Cortex of kidney (tissue), 1 donor: ENCODE results near the gene LEF1.

ENCODE experiments used
- DNase-seq: peaks from one replicate; lab custom pipeline; 2025; lab: John Stamatoyannopoulos, UW

LEF1 gene

GRCh38 chr4:108168671-108169523 is at the start of gene LEF1:
TSS of gene LEF1 (minus strand) at chr4:108168932. CDS start at chr4:108167767, 1,165 bp downstream.
- no peak for DNase-seq

DNA sequence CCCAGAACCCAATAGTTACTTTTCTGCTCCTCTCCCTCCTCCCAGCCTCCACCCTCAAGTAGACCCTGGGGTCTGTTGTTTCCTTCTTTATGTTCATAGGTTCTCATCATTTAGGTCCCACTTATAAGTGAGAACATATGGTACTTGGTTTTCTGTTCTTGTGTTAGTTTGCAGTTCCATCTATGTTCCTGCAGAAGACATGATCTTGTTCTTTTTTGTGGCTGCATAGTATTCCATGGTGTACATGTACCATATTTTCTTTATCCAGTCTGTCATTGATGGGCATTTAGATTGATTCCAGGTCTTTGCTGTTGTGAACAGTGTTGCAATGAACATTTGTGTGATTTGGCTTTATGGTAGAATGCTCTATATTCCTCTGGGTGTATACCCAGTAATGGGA is 47.8 kb upstream of the LEF1 start:
- no peak for DNase-seq

DNA sequence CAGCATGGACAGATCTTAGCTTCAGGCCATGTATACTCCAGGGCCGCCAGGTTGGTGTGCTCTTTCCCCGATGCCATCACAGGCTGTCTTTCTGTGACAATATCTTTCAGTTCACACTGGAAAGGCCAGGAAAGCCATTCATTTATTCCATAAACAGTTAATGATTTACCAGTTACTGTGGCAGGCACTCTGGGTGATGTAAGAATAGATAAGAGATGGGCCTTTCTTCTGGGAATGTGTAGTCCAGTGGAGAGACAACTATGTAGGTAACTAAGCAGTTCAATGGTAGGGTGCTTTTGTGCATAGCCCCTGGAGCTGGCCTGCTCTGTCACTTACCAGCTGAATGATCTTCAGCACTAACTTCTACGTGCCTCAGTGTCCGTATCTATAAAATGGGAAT is 46.3 kb upstream of the LEF1 start:
- no peak for DNase-seq

GRCh38 chr4:108213723-108214122 is 45.0 kb upstream of the LEF1 start:
- no peak for DNase-seq

GRCh38 chr4:108213308-108213707 is 44.6 kb upstream of the LEF1 start:
- no peak for DNase-seq

DNA sequence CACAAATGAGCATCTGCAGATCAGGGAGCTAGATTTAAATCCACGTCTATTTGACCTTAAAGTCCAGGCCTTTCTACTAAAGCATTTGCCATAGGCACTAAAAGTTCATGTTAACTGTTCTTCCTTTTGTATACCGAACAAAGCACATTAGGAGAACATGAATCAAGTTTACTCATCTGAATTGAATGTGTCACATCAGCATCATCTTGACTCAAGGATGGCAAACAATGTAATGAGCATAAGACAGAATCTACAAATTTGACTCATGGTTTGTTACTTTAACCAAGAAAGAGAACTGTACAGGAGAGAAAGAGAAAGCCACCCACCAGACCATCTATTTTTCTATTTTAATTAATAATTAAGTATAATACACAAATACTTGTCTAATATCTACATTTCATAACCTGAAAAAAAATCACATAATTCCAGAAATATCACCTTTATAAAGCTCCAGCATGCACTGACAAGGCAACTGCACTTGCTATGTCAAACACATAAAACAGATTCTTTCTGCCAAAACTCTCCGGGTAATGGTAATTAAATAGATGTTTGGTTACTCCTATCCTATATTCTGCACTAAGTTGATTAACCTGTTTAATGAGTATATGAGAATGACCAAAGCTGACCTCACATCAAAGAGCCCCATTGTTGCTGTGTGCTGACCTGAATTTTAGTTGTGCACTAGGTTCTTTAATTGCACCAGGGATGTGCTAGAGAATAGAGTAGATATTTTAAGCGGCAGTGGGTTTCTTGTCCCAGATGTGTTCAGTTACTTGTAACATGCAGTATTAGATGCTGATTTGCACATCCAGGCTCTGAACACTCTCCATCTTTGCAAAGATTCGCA is 42.5 kb upstream of the LEF1 start:
- no peak for DNase-seq

DNA sequence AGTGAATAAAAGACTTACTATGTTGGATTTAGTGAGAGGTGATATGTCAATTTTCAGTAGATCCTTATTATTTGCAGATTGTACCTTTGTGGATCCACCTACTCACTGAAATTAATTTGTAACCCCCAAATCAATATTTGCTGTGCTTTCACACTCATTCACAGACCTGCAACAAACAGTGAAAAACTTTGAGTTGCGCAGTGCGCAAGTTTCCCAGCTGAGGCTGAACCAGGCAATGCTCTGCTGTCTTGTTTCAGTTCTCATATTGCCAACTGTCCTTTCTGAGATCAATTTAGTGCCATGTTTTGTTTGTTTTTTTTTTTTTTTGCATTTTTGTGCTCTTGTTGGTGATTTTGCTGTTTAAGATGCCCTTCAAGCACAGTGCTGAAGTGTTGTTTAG is 40.8 kb upstream of the LEF1 start:
- no peak for DNase-seq

DNA sequence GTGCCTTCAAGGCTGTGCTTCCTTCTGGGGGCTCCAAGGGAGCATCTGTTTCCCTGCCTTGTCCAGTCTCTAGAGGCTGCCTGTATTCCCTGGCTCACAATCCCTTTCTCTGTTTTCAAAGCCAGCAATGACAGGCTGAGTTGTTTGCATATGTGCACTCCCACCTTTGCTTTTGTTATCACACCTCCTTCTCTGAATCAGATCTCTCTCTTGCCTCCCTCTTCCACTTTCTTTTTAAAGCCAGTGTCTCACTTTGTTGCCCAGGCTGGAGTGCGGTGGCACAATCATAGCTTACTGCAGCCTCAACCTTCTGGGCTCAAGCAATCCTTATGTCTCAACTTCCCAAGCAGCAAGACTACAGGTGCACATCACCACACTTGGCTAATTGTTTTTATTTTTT is 37.1 kb upstream of the LEF1 start:
- DNase-seq: no peak

DNA sequence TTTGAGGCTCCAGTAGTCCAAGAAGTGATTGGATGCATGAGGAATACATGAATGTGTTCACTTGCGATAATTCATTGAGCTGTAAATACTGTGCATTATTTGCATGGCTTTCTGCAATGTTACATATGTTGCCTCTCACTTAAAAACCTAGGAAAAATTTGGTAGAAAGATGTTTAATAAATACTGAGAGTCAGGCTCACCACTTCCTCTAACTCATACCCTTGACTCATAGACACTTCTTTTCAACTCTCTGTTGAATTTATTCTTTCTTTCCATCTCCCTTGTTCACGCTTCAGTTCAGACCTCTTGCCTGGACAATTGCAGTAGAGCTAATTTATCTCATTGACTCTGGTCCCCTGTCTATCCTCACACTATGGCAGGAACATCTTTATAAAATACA is 35.8 kb upstream of the LEF1 start:
- no peak for DNase-seq

GRCh38 chr4:108203377-108203776 is 34.6 kb upstream of the LEF1 start:
- no peak for DNase-seq

DNA sequence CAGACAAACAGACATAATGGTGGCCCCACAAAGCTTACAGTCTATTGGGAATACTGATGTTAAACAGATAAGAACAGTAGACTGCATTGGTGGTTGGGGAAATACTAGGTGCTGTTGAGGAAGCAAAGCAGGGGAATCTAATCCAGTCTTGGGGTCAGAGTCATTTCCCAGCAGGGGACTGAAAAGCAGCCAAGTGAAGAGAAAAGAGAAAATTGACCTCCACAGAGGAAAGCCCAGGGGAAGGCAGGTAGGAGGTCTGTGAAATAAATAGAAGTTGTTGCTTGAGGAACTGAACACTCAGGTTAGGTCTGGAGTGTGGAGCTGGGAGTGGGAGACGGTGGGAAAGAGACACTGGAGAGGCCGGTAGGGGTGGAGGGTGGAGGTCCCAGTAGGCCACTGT is 33.0 kb upstream of the LEF1 start:
- DNase-seq: no peak

DNA sequence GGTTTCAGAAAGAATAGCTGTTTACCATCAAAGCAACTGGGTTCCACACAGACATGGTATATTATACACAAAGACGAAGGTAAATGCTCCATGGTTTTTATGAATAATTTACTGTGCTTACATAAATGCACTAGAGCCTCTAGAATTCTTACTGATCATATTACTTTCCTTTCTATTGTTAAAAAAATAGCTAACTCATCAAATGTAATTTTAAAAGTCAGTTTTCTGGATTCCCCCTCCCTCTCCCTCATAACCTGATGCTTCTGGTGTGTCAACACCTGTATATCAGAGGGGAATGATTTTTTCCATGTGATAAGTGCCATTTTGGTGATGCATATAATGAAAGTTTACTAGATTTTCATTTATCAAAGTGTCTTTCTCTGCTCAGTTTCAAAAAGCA is 31.1 kb upstream of the LEF1 start:
- DNase-seq: no peak

DNA sequence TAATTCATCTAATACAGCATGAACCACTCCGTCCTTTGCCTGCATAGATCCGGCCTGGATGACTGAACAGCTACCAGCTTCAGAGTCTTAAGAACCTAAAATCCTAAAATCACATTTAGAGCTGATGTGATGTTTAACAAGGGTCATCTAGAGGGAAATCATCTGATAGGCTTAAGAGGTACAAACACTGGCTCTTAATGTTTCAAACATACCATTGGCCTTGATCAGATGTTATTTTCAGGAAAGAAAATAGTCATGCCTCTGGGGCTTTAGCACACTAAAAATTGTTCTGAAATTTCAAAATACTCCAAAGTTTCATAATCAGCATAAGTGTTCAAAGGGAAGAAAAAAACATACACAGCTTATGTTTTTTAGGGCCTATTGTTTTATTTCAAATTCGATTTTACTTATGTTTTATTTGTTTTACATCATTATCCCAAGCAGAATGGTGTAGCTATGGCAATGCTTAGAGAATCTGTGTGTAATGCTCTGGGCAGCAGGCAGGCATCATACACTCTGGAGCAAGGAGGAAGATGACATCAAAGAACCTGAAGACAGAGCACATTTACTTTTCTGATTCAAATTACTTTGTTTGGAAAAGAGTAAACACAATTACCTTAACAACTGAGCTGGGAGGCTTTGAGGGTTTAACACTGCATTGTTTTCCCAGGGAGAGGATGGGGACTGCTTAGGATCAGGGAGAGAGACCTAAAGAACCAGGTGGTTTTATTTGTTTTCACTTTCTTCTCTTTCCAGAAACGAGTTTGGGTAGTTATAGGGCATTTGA is 25.3 kb upstream of the LEF1 start:
- DNase-seq: no peak

GRCh38 chr4:108192935-108193334 is 24.2 kb upstream of the LEF1 start:
- no peak for DNase-seq

DNA sequence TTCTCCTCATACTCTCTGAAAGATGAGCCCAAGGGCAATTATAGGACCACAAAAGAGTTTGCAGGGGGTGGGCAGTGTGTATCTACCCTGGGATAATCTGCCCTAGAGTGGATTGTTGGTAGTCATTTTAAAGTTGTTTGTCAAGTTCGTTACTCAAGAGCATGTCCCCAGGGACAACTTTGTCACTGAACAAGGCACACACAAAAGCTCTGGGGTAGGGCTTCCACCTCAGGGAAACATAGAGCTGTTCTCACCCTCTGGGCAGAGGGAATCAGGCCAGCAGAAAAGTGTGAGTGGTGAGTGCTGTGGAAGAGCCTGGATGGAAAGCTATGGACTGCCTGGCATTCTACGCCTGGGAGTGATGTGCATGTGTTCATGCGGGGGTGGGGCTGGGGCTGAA is 23.3 kb upstream of the LEF1 start:
- no peak for DNase-seq

DNA sequence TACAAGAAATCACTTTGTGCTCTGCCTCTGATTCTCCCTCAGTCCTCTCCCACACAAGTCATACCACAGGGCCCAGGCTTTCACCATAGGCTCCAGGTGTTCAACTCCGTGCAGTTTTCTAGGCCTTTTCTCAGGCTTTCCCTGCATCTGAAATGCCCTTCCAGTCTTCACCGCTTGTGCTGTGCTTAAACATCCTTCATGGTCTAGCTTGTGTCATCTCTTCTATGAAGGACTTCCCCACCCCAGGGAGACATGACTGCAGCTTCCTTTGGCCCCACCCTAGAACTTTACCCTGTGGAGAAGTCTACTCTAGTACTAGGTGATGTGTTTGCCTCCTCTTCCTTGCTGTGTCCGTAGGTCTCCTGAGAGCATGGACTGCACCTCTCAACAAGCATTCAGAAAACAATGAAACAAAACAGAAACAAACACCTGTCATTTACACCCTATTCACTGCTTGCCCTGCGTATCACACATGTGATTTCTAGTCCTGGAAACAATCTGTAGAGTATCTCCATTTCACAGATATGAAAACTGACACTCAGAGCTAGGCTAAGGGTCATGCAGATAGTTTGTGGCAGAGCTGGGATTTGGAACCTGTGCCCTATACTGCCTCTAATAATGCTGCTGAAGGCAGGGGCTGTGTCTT is 22.7 kb upstream of the LEF1 start:
- no peak for DNase-seq

DNA sequence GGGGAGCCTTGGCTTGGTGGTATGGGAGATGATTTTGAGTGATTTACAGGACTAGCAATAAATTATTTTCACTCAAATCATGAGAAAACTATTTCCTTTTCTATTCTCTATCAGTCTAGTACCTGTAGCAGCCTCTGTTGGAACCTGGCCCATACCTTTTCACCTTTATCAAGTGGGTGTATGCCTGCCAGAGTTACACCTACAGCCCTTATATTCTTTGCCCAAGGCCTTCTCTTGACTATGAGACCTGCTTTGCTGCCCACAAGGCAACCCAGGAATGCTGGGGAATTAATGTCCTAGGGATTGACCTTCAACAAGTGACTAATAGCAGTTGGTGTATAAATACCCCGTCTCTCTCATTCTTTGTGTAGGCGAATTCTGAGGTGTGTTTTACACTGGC is 20.0 kb upstream of the LEF1 start:
- no peak for DNase-seq

GRCh38 chr4:108185252-108185651 is 16.5 kb upstream of the LEF1 start:
- DNase-seq: no peak

DNA sequence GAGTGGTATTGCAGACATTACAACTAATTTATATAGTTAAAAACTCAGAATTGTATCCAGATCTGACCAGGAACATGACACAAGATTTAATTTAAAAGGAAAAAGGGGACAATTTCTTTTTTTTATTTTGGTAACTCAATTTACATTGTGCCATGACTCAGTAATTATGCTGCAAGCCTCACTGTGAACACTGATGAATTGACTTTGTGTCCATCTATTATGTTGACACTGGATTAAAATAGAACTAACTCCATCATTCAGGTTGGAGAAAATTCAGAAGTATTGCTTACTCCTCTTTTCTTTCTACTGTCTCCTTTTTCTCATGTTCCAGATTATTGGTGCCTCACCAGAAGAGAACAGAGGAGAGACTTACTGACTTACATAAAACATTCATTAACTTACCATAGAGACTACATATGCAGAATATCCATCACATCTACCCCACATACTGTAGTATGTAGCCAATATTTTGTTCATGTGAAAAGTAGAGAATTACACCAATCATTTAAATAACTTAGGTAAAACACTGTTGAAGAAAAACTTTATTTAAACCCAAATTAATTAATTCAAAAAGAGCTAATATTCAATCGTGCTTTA is 15.8 kb upstream of the LEF1 start:
- no peak for DNase-seq

DNA sequence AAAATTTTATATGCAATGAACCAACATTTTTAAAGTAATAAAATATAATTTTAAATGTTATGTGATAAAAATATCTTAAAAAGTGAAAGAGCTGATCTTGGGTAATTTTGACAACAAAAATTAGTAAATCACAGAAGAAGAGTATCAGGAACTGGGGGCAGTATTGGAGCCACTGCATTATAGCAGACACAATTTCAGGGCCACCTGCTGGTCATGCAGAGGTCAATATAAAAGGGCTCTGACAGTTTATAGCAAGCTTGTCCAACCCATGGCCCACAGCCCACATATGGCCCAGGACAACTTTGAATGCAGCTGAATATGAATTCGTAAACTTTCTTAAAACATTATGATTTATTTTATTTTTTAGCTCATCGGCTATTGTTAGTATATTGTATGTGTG is 13.0 kb upstream of the LEF1 start:
- no peak for DNase-seq

GRCh38 chr4:108180513-108180912 is 11.8 kb upstream of the LEF1 start:
- no peak for DNase-seq

DNA sequence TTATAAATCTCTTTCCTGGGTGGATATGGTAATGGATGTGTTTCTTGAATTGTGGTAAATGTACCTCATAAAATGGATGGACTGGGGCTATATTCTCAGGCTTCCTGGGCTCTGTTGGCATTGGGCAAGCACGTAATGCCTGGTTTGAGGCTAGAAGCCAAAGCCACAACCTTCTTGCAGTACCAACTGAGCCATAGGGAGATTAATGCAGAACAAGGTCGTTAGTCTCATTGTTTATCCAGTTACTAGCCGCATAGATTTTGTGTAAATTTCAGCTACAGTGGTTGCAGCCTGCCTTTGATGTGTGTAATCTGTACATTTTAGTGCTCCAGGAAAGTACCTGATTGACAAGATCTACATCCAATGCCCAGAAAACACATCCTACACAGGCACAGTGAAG is 7.2 kb upstream of the LEF1 start:
- no peak for DNase-seq
